GM11168 (cell line): ENCODE results near the gene TUBB1.
"Not testable (repeated sequence)": the region's sequence is repeated elsewhere in the genome, so short reads cannot be mapped to it uniquely, and the experiment has no call there.

ENCODE experiments used
- in situ Hi-C: fragments of 300-500 bp; cut with MboI; formaldehyde crosslinking; loops from one replicate; pipeline ENCODE4 v1.12.0; 2022; ENCODE audit warnings: low sequenced_read_pairs; ENCODE audit not compliant: unreplicated experiment

TUBB1 gene

DNA sequence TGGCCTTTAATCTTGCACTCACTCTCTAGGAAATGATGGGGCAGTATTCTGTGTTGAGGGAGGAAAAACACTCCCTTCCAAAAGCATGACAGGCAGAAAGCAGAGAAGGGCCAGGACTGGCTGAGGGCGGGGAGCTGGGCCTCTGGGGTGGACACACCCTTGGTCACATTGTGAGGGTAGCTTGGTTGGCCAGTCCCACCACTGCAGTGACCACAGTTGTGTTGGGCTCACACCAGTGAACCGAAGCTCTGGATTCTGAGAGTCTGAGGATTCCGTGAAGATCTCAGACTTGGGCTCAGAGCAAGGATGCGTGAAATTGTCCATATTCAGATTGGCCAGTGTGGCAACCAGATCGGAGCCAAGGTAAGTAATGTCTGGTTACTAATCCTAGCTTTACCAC, at the start of gene TUBB1:
Gene TUBB1 (plus strand): TSS at position 213 of the 400 bp plus-strand sequence. CDS start 94 bp downstream, at position 307.
- in situ Hi-C loops: no loop called here

DNA sequence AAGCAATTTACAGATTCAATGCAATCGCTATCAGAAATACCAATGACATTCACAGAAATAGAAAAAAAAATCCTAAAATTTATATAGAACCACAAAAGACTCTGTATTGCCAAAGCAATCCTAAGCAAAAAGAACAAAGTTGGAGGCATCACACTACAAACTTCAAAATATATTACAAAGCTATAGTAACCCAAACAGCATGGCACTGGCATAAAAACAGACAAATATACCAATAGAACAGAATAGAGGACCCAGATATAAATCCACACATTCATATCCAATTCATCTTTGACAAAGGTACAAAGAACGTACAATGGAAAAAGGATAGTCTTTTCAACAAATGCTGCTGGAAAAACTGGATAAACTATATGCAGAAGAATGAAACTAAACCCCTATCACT, 49.8 kb upstream of the TUBB1 start:
- in situ Hi-C loops: no loop called here

DNA sequence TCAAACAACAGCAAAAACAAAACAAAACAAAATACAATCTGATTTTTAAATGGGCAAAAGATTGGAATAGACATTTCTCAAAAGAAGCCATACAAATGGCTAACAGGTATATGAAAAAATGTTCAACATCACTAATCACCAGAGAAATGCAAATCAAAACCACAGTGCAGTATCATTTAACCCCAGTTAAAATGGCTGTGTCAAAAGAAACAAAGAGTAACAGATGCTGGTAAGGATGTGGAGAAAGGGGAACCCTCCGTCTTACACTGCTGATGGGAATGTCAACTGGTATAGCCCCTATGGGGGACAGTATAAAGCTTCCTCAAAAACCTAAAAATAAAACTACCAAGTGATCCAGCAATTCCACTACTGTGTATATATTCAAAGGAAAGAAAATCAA, 49.1 kb upstream of the TUBB1 start:
- in situ Hi-C loops: no loop called here

DNA sequence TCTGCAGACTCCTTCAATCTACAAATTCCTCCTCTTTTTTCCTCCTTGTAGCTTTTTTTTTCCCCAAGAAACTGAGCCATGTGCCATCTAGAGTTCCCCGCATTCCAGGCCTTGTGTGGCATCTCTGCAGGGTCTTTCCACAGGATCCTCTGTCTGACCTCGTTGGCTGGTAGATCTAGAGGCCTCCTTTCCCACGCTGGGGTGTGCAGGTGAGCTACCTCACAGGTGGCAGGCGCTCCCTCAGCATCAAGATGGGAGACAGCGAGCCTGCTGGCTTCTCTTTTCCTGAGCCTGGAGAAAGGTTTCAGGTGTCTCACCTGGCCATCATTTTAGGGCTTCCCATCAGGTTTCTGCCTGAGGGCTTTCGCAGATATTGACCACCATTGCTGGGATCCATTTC, 47.8 kb upstream of the TUBB1 start:
- in situ Hi-C loops: no loop called here

DNA sequence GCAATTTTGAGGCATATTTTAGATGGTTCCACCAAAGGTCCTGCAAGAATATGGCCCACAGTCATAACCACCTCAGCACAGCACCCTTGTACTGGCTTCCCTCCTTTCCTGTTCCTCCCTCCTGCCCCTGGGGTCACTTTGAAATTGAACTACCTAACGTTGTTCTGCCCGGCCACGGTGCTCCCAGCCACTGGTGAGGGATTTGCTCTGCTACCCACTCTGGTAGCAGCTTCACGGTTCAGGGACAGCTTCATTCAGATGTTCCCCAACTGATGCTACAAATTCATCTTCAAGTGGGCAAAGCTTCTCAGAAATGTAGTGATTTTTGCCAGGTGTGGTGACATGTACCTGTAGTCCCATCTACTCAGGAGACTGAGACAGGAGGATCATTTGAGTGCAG, 46.0 kb upstream of the TUBB1 start:
- in situ Hi-C loops: no loop called here

DNA sequence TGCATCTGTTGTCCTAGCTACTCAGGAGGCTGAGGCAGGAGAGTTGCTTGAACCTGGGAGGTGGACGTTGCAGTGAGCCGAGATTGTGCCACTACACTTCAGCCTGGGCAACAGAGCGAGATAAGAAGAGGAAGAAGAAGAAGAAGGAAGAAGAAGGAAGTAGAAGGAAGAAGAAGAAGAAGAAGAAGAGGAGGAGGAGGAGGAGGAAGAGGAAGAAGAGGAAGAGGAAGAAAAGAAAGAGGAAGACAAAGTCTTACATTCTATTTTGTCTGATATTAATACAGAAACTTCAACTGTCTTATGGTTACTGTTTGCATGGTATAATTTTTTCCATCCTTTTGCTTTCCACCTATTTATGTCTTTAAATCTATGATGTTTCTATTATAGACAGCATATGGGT, 45.4 kb upstream of the TUBB1 start:
- in situ Hi-C loops: no loop called here

DNA sequence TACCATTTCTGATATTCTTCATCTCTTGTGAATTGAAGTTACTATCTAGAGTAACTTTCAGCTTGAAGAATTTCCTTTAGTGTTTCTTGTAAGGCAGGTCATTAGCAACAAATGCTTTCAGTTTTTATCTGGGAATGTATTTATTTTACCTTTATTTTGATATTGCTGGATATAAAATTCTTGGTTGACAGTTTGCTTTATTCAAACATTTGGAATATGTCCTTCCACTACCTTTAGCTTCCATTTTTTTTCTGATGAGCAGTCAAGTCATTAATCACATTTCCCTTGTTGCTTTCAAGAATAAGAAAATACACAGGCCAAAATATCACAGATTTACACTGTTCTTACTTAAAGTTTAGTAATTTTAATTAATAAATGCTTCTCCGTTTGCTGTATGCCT, 43.9 kb upstream of the TUBB1 start:
- in situ Hi-C loops: no loop called here

DNA sequence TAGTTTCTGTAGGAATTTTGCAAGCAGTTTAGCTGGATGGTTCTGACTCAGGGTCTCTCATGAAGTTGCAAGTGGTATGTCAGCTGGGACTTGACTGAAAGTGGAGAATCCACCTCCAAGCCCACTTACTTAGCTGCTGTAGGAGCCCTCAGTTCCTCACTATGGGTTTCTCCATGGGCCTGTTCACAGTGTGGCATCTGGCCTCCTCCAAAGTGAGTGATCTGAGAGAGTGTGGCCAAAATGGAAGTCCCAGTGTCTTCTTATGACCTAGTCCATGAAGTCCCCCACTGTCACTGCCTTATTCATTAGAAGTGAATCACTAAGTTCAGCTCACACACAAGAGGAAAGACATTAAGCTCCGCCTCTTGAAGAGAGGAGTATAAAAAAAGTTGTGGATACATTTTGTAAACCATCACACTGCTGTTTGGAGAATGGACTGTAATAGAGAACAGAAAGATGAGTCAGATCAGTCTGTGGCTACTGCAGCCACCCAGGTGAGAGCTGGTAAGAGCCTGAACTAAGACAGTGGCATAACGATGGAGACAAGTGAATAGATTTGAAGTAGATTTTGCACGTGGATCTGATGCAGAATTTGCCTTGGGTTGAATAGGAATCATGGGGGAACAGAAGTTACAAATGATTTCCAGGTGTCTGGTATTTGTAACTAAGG, 43.0 kb upstream of the TUBB1 start:
- in situ Hi-C loops: no loop called here

DNA sequence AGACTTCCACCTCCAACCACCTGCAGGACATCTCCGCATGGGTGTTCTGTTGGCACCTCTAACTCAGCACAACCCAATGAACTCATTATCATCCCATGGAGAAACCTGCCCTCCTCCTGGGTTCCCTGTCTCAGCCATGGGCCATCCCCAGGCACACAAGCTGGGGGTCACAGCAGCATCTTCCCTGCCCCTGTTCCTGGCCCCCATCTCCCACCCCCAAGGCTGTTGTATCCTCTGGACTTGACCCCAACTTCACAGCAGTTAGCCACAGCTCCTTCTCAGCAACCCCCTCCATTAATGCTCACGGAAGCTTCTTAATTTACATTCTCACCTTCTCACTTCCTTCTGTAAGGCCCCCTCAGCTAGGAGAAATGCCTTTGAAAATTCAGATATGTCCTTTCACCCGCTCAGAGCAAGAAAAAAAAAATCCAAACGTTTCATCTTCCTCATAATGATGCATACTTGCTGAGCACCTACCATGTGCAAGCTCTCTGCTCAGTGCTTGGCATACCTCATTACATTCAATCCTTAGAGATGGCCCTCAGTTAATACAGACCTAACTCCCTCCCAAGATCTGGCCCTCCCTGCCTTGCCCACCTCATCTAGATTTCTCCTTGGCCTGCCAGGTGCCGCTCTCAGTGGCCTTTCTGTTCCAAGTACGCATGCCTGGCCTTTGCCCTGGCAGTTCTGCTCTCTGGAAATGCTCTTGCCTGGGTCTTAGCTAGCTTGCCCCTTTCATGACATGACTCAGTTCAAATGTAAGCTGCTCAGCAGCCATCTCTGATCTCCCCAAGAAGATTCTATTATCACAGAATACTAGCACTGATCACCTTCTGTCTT, 40.7 kb upstream of the TUBB1 start:
- in situ Hi-C loops: no loop called here

DNA sequence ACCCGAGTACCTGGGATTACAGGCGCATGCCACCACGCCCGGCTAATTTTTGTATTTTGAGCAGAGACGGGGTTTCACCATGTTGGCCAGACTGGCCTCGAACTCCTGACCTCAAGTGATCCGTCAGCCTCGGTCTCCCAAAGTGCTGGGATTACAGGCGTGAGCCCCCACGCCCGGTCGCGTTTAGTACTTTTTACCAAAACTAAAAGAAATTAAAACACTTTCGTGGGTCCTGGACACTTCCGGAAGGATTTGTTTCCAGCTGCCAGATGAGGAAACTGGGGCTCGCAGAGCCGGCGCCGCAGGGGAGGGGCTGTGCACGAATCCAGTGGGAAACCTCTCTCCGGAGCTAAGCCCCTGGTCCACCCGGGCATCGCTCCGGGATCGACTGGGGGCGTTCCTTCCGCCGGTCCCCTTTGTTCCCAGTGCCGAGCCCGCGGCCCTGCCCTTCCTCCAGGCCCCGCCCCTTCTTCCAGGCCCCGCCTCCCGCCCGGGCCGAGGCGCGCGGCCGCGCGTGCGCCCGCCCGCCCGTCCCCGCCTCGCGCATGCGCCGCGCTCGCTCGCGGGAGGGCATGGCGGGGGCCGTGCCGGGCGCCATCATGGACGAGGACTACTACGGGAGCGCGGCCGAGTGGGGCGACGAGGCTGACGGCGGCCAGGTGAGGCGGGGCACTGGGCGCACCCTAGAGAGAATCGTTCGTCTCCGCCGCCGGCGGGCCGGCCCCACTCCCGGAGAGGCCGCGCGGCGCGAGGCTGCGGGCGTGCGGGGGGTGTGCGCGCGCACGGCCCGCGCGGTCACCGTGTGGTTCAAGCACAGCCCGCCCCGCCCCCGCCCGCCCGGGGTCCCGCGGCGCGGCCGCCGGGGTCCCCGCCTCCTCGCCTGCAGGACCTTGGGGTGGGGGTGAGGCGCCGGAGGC, 38.3 kb upstream of the TUBB1 start, which contains the start of gene NELFCD:
Gene NELFCD (plus strand): TSS at position 546 of the 917 bp plus-strand sequence. CDS start 54 bp downstream, at position 600.
- in situ Hi-C loops: no loop called here

DNA sequence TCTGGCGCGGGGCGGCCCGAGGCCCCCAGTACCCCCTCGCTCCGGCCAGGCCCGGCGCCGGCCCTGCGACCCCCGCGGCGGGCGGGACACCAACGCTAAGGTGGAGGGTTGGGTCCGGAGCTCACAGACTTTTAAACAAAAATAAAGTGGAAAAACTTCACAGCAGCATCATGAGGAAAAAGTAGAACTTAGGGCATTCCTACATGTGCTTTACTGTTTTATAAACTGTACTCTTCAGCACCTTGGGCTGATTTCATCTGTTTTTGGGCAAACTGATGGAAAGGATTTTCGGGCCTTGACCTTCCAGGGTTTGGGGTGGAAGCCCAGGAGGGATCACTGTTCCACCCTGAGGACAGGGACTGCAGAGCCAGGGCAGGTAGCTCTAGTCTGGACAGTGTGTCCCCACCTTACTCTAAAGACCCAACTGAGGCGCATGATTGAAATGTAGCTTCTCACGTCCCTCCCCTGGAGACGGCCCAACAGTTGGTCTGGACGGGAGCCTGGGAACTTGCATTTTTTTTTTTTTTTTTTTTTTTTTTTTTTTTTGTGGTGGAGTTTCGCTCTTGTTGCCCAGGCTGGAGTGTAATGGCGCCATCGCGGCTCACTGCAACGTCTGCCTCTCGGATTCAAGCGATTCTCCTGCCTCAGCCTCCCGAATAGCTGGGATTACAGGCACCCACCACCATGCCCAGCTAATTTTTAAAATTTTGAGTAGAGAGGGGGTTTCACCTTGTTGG, 37.4 kb upstream of the TUBB1 start:
- in situ Hi-C loops: no loop called here

DNA sequence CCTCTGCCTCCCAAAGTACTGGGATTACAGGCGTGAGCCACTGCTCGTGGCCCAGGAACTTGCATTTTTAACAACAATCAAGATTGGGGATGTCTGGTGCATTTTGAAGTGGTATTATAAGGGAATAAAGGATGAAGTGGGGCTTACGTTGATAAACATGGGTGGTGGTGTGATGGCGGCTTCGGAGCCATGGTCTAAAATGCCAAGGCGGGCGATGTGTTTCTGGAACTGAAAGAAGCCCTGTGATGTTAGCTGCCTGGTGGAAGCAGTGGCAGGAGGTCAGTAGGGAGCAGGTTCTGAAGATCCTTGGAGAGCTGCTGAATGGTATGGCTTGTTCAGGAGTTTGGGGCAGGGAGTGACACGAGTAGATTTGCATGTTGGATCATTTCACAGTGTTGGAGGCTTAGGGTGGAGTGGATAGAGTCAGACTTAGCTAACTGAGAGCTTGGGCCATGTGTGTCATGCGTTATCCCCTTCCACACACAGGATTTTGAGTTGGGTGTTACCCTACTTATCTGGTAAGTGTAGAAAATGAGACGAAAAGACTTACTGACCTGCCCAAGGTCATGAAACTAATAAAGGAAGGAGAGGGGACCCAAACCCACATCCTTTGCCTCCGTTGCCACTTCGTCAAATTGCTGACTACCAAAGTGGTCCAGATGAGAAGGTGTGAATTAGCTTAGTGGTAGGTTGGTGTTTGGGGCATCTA, 36.7 kb upstream of the TUBB1 start:
- in situ Hi-C loops: no loop called here

DNA sequence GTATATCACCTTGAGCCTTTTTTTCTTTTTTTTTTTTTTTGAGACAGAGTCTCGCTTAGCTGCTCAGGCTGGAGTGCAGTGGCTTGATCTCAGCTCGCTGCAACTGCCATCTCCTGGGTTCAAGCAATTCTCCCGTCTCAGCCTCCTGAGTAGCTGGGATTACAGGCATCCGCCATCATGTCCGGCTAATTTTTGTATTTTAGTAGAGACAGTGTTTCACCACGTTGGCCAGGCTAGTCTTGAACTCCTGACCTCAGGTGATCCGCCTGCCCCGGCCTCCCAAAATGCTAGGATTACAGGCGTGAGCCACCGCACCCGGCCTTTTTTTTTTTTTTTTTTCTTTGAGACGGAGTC, 36.1 kb upstream of the TUBB1 start:
- in situ Hi-C loops: not testable (repeated sequence)

DNA sequence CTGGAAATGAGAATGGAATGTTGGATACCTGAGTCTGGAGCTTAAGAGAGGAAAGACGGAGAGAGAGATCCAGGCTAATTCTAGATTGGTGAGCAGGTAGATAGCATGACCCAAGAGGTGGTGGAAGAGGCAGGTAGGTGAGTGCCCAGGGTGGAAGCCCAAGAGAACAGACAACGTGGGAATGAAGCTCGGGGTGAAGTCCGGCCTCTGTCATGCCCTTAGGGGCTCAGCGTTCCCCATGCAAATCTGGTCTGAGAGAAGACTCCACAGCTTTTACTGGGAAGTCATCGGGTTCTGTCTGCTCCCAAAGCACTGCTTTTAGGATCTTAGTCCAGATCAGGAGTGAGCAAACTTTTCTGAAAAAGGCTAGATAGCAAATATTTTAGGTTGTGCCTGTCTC, 34.5 kb upstream of the TUBB1 start:
- in situ Hi-C loops: no loop called here

DNA sequence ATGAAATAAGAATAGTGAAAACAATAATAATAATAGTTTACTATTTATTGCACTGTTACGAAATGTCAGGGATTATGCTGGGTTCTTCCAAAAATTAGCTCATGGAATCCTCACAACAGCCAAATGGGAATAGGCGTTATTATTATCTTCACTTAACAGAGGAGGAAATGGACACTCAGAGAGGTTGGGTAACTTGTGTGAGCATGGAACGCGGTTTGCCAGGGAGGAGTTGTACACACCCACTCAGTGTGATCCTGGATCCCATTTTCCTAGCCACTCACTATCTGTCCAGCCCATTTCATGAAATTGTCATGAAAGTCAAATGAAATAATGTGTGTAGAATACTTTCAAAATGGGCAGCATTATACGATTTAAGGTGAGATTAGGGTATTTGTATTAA, 33.6 kb upstream of the TUBB1 start:
- in situ Hi-C loops: no loop called here

DNA sequence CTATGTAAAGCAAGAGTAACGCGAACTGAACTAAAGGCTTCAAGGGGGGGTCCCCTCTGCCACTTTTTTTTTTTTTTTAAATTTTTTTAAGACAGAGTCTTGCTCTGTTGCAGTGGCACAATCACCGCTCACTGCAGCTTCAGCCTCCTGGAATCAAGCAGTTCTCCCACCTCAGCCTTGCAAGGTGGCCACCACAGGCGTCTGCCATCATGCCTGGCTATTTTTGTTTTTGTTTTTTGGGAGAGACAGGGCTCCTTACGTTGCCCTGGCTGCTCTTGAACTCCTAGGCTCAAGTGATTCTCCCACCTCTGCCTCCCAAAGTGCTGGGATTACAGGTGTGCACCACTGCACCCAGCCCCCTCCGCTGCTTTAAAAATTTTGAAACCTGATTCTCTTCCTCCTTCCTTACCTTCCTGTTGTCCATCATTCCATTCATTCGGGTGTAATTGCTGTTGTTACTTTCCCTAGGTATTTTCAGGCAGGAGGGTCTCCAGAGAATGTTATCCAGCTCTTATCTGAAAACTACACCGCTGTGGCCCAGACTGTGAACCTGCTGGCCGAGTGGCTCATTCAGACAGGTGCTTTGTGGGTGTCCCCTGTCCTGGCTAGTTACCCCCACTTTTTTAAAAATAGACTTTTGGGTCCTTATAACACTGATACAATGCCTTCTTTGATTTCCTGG, 32.8 kb upstream of the TUBB1 start:
- in situ Hi-C loops: no loop called here

DNA sequence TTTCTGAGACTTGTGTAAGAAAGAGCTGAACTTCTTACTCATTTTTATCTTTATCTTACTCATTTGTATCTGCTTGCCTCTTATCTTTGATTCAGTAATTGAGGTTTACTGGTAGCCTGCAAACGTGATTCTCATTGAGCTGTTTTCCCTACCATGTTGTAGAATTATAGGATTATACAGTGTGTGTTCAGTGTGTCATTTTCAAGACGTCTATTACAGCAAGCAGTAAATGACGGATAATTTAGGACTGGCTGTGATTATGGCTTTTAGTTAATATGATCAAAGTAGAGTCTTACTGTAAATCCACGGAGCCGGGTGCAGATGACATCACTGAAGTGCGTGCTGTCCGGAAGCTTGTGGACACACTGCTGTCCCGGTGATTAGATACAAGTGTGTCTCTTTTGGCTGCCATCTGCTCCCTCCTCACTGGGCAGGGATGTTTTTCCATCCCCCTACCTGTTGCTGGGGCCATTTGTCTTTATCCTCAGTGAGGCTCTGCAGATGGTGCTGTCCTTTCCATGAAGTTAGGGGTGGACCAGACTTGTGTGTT, 32.2 kb upstream of the TUBB1 start:
- in situ Hi-C loops: no loop called here

DNA sequence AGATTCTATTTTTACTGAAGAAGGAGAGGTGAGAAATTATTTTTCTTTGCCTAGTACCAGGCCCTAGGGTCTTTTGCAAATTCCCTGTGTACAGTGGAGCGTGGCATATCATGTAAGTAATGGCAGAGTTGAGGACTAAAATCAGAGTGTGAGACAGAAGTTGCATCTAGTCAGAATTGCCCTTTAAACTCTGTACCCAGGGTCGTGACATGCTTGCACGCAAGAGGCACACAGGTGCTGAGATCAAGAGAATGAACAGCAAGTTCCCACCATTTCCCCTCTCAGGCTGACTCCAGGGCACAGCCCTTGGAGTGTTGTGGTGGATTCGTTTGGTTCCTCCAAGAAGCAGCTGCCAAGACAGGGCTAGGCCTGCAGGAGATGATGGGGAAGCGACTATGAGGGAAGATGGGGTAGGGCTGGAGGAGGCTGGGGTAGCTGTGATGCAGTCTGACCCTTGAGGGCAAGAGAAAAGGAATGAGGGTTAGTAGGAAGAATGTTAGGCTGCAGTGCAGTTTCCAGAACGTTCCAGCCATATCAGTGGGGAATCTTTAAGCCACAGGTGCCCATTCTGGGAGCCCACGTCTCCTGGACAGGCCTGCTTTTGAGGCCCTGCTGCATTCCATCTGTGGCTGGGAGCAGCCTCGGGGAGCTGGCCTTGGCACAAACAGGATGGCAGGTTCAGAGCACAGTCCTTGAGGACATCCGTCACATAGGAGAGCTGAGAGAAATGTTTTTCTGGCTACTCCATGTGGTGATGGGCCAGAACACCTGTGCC, 31.3 kb upstream of the TUBB1 start:
- in situ Hi-C loops: no loop called here
